ENCODE data around the gene CBARP.

GRCh38 chr19:1243768-1244692 is 6.2 kb upstream of the CBARP start:
- TF ChIP-seq POLR2A (IDR thresholded peaks at IDR 0.05) = no peak
- peak; percentile 96 to 99 (median 99) for TF ChIP-seq CTCF (IDR thresholded peaks at IDR 0.05)
